HG02798 (cell line): ENCODE results near the gene SASH1.

Source experiments
- ATAC-seq: cut with Tn5 transposase; IDR thresholded peaks from one replicate; pipeline ENCODE4 v1.9.1; 2021; ENCODE audit warnings: mild to moderate bottlenecking; ENCODE audit not compliant: unreplicated experiment, poor library complexity

The SASH1 gene

GRCh38 chr6:148533309-148534107 is 190.9 kb downstream of the SASH1 start:
- no peak for ATAC-seq

- no peak for ATAC-seq
These were observed 192.2 kb downstream of the SASH1 start for GRCh38 chr6:148534871-148535270.

DNA sequence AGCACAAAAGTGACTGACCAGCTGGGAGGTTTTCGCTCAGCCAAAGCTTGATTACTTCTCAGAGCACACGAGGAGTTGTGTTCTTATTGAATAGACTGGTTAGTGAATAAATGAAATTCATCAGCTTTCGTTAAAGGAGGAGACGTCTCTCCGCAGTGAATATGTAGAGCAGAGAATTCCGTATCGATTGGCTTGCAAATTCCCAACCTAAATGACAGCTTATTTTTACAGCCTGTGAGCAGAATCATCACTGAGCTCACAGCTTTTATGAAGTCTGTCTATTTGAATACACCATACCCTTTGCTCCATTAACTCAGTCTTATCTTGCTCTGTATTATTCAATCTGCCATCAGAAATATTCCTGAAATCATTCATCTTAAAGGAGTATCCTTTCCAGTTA is 192.7 kb downstream of the SASH1 start:
- no peak for ATAC-seq

GRCh38 chr6:148535976-148536375 is 193.3 kb downstream of the SASH1 start:
- no peak for ATAC-seq

- ATAC-seq, result no peak
These were observed 195.9 kb downstream of the SASH1 start for GRCh38 chr6:148538261-148539190.

GRCh38 chr6:148543540-148543939 is 200.9 kb downstream of the SASH1 start:
- no peak for ATAC-seq

GRCh38 chr6:148544421-148544820 is 201.8 kb downstream of the SASH1 start:
- no peak for ATAC-seq

GRCh38 chr6:148545901-148546300 is 203.3 kb downstream of the SASH1 start:
- no peak for ATAC-seq

GRCh38 chr6:148547110-148547509 is 204.5 kb downstream of the SASH1 start:
- ATAC-seq, result no peak

- ATAC-seq, result no peak
These were observed 205.6 kb downstream of the SASH1 start for GRCh38 chr6:148548065-148548748.

- no peak for ATAC-seq
These were observed 206.1 kb downstream of the SASH1 start for GRCh38 chr6:148548749-148549140.

GRCh38 chr6:148550569-148550968 is 207.9 kb downstream of the SASH1 start:
- no peak for ATAC-seq

GRCh38 chr6:148551226-148551625 is 208.6 kb downstream of the SASH1 start:
- ATAC-seq, result no peak

DNA sequence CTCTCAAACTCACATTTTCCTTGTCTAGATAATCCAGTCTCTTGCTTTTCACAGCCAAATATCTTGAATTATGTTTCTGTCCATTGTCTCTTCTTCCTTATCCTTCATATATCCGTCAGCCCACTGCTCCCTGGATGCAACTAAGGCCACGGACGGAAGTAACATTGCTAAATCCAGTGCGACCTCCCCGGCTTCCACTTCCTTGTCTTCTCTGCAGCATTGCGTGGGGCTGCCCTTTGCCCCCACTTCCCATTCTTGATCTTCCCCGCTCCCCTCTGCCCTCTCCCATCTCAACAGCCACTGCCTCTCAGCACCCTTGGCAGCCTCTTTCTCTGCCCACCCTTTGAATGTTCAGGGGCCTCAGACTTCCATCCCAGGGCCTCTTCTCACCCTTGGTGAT is 213.8 kb downstream of the SASH1 start:
- no peak for ATAC-seq

- ATAC-seq, result no peak
These were observed 215.2 kb downstream of the SASH1 start for GRCh38 chr6:148557796-148558321.

GRCh38 chr6:148559848-148560433 is 217.3 kb downstream of the SASH1 start:
- peak; percentile 91 for ATAC-seq

GRCh38 chr6:148561629-148562028 is 219.0 kb downstream of the SASH1 start:
- ATAC-seq, result no peak

- no peak for ATAC-seq
These were observed 220.4 kb downstream of the SASH1 start for GRCh38 chr6:148563066-148563465.

GRCh38 chr6:148564494-148565035 is 221.9 kb downstream of the SASH1 start:
- ATAC-seq, result no peak
